Glomerular visceral epithelial cell (primary cell): ENCODE data around the gene ATP6V1B1.

ENCODE experiments used
- DNase-seq: peaks from one replicate; pipeline ENCODE4 v3.0.0-alpha.2; 2016; ENCODE audit errors: extremely low spot score

The ATP6V1B1 gene

GRCh38 chr2:70935468-70936164, at the start of gene ATP6V1B1:
Gene ATP6V1B1, plus strand, starts transcription at chr2:70935900. Its CDS starts 55 bp downstream, at chr2:70935955.
- no peak for DNase-seq

- DNase-seq, result no peak
Measured at GRCh38 chr2:70886541-70886987, 49.1 kb upstream of the ATP6V1B1 start.

GRCh38 chr2:70887208-70887549, 48.5 kb upstream of the ATP6V1B1 start:
- no peak for DNase-seq

GRCh38 chr2:70887550-70888246, 48.0 kb upstream of the ATP6V1B1 start:
- DNase-seq, result no peak

- DNase-seq, result no peak
Measured at GRCh38 chr2:70888366-70888922, 47.3 kb upstream of the ATP6V1B1 start.

- DNase-seq, result no peak
Measured at GRCh38 chr2:70888923-70889715, 46.6 kb upstream of the ATP6V1B1 start.

- no peak for DNase-seq
Measured at GRCh38 chr2:70889716-70890037, 46.0 kb upstream of the ATP6V1B1 start.

- DNase-seq, result no peak
Measured at GRCh38 chr2:70890469-70891065, 45.1 kb upstream of the ATP6V1B1 start.

GRCh38 chr2:70891572-70892357, 43.9 kb upstream of the ATP6V1B1 start:
- no peak for DNase-seq

- no peak for DNase-seq
Measured at GRCh38 chr2:70892750-70893149, 43.0 kb upstream of the ATP6V1B1 start.

- DNase-seq, result no peak
Measured at GRCh38 chr2:70893186-70893585, 42.5 kb upstream of the ATP6V1B1 start.

- no peak for DNase-seq
Measured at GRCh38 chr2:70894765-70895164, 40.9 kb upstream of the ATP6V1B1 start.

GRCh38 chr2:70895249-70895648, 40.5 kb upstream of the ATP6V1B1 start:
- DNase-seq, result no peak

GRCh38 chr2:70895998-70896764, 39.5 kb upstream of the ATP6V1B1 start:
- DNase-seq, result no peak

GRCh38 chr2:70896765-70897202, 38.9 kb upstream of the ATP6V1B1 start:
- no peak for DNase-seq

- no peak for DNase-seq
Measured at GRCh38 chr2:70897203-70897976, 38.3 kb upstream of the ATP6V1B1 start.

GRCh38 chr2:70897977-70898226, 37.8 kb upstream of the ATP6V1B1 start:
- DNase-seq, result no peak

- no peak for DNase-seq
Measured at GRCh38 chr2:70898363-70899240, 37.1 kb upstream of the ATP6V1B1 start.
